ENCODE data around the gene NQO1. TPM values are rescaled to one million over a fixed set of nuclear protein-coding genes. Genes with fewer than 3 reads are reported as not detected.

The NQO1 gene
- total RNA-seq, 1 donor from 2014 or later, result 11.4 TPM

- no peak overlapping the region for H3K4me3 Mint-ChIP-seq
- TF ChIP-seq CTCF (IDR thresholded peaks at IDR 0.05), result no peak
- no peak for TF ChIP-seq EZH2 (IDR thresholded peaks at IDR 0.05)
- no peak for TF ChIP-seq EZH2phosphoT487 (IDR thresholded peaks at IDR 0.05)
- Histone ChIP-seq H3K79me2 (ENCODE audit: low read depth) (no peaks in the 10 kb centered on the region), H3K4me2 (no peak overlapping the region), H3K4me3 (no peak overlapping the region), H3K4me1 (no peaks in the 10 kb centered on the region), H3F3A (ENCODE audit: low read depth) (no peaks in the 10 kb centered on the region), H3K27ac (no peak overlapping the region), H2AFZ (replicated peaks) (no peak overlapping the region), H4K20me1 (ENCODE audit: low read depth) (no peaks in the 10 kb centered on the region), H3K36me3 (no peaks in the 10 kb centered on the region), H3K27me3 (no peaks in the 10 kb centered on the region), H3K9ac (no peak overlapping the region), H3K9me3 (ENCODE audit: low read depth) (no peaks in the 10 kb centered on the region)
- H3K9me3 Mint-ChIP-seq, result no peaks in the 10 kb centered on the region
- H3K27me3 Mint-ChIP-seq (ENCODE audit: insufficient read depth, low read depth), result peaks cover 4% of the 10 kb centered on the region
- DNase-seq (ENCODE audit: low spot score), result no peak
- H3K36me3 Mint-ChIP-seq, result peaks cover 19% of the 10 kb centered on the region
- H3K4me1 Mint-ChIP-seq, result no peaks in the 10 kb centered on the region
- H3K27ac Mint-ChIP-seq, result no peak overlapping the region
These were observed 66.2 kb downstream of the NQO1 start for GRCh38 chr16:69660166-69660565.

Other genes with a start within 250 kb of the NQO1 start
- 11.8 and 14.3 TPM in 2 replicates for gene NFAT5, start 160.6 kb downstream of the NQO1 start, total RNA-seq (ENCODE audit: low replicate concordance)
- 30.3 and 47.4 TPM in 2 replicates for gene NOB1, start 28.4 kb upstream of the NQO1 start, total RNA-seq (ENCODE audit: low replicate concordance)
- gene WWP2, start 35.8 kb upstream of the NQO1 start, total RNA-seq (ENCODE audit: low replicate concordance), result 24.5 and 26.8 TPM in 2 replicates
- 5.9 and 14.5 TPM in 2 replicates for gene CLEC18A, start 224.8 kb upstream of the NQO1 start, total RNA-seq (ENCODE audit: low replicate concordance)